Thymus (tissue), 11 donors: Measurements from ENCODE around the gene RABL6. TPM values are rescaled to one million over a fixed set of nuclear protein-coding genes. Genes with fewer than 3 reads are reported as not detected.
A peak's percentile ranks its signal among the peaks of the same experiment; 100 is the strongest.
"Not testable (repeated sequence)": the region's sequence is repeated elsewhere in the genome, so short reads cannot be mapped to it uniquely, and the experiment has no call there.

Experiments used
- DNase-seq, 9 donors: peaks; one replicate each; pipeline ENCODE4 v3.0.0-alpha.2; 2013; ENCODE audit warnings: low spot score in 9 of 9, low read depth in 6 of 9, missing footprints in 1 of 9
- H3K27ac ChIP-seq, 2 donors: one replicate each; pipeline ENCODE4 v1.5.1; 2013; ENCODE audit warnings: control low read depth in 1 of 2, low read depth in 1 of 2, low read length in 1 of 2, mild to moderate bottlenecking in 1 of 2, moderate library complexity in 1 of 2
- H3K27me3 ChIP-seq, 2 donors: one replicate each; pipeline ENCODE4 v1.5.1; 2013; ENCODE audit warnings: low read length in 1 of 2; ENCODE audit not compliant: control insufficient read depth in 2 of 2, insufficient read depth in 1 of 2
- H3K36me3 ChIP-seq, 2 donors: one replicate each; pipeline ENCODE4 v1.5.1; 2013; ENCODE audit warnings: low read length in 1 of 2, mild to moderate bottlenecking in 1 of 2, moderate library complexity in 1 of 2; ENCODE audit not compliant: control insufficient read depth in 2 of 2, insufficient read depth in 2 of 2
- H3K4me1 ChIP-seq, 2 donors: one replicate each; pipeline ENCODE4 v1.5.1; 2013; ENCODE audit warnings: low read length in 2 of 2; ENCODE audit not compliant: control insufficient read depth in 2 of 2, insufficient read depth in 2 of 2
- H3K4me3 ChIP-seq, 2 donors: one replicate each; pipeline ENCODE4 v1.5.1; 2013; ENCODE audit warnings: low read length in 2 of 2, control low read depth in 1 of 2, mild to moderate bottlenecking in 1 of 2
- H3K9me3 ChIP-seq, 2 donors: one replicate each; pipeline ENCODE4 v1.5.1; 2013; ENCODE audit warnings: low read length in 1 of 2, mild to moderate bottlenecking in 1 of 2; ENCODE audit not compliant: control insufficient read depth in 2 of 2, insufficient read depth in 1 of 2
- WGBS: extraction: QIAGEN DNeasy Blood & Tissue Kit; methylation state at CpG from one replicate; pipeline ENCODE4 v1.1.7; 2013; 5-methylcytosine and 5-hydroxymethylcytosine counted together
- polyA plus RNA-seq: library from polyadenylated mRNA; stranded (reverse); fragments of 200-250 nt; gene quantifications from one replicate; pipeline ENCODE4 v1.2.3, GENCODE V29; 2013
- total RNA-seq: library from RNA; stranded (reverse); fragments of 120-200 nt; gene quantifications from one replicate; pipeline ENCODE4 v1.2.4, GENCODE V29; 2013
- donor health status: healthy.

RABL6 gene
- total and polyA plus RNA-seq, 2 donors, result 43.4 to 55.1 TPM

GRCh38 chr9:136842380-136842948, 34.7 kb downstream of the RABL6 start, which contains the start of gene AJM1:
Gene AJM1 (plus strand): TSS chr9:136842478. CDS start chr9:136844415, 1,937 bp downstream.
- H3K4me3 ChIP-seq, result peak within 1 kb of the TSS; percentile 45 to 55
- H3K27ac ChIP-seq, result not testable (repeated sequence)

GRCh38 chr9:136843159-136843800, 35.5 kb downstream of the RABL6 start:
- peak overlapping the region in 1 of 2 donors; percentile 55 for H3K4me3 ChIP-seq
- H3K27ac ChIP-seq, H3K9me3 ChIP-seq, DNase-seq: not testable (repeated sequence)
- peaks cover 15 to 40% of the 10 kb centered on the region in 2 donors for H3K4me1 ChIP-seq
- H3K36me3 ChIP-seq, result peaks cover 21 to 29% of the 10 kb centered on the region in 2 donors
- WGBS, result 21% methylated on average over 21 of the region's 21 CpGs
- peaks cover 51 to 58% of the 10 kb centered on the region in 2 donors for H3K27me3 ChIP-seq

More at GRCh38 chr9:136842380-136842948, 34.7 kb downstream of the RABL6 start, which contains the start of gene AJM1:
- 1% methylated on average over 27 of the region's 27 CpGs for WGBS
- peaks cover 43 to 50% of the 10 kb centered on the region in 2 donors for H3K27me3 ChIP-seq
- H3K9me3 ChIP-seq, result not testable (repeated sequence)
- peak; percentile 49 to 88 (median 73) for DNase-seq
- H3K36me3 ChIP-seq, result peaks cover 26 to 37% of the 10 kb centered on the region in 2 donors
- peaks cover 9 to 31% of the 10 kb centered on the region in 2 donors for H3K4me1 ChIP-seq

- Histone ChIP-seq H3K27me3 (peaks cover 55 to 66% of the 10 kb centered on the region in 2 donors), H3K4me3 (peak overlapping the region in 1 of 2 donors; percentile 21), H3K4me1 (peaks cover 15 to 41% of the 10 kb centered on the region in 2 donors), H3K36me3 (peaks cover 18 to 22% of the 10 kb centered on the region in 2 donors)
- peak in 2 of 9 donors; percentile 33 to 42 for DNase-seq
- H3K9me3 ChIP-seq, H3K27ac ChIP-seq: not testable (repeated sequence)
- WGBS, result 9% methylated on average over 99 of the region's 99 CpGs
Observed at GRCh38 chr9:136843801-136844740, 36.3 kb downstream of the RABL6 start.

GRCh38 chr9:136844761-136845464, 37.2 kb downstream of the RABL6 start:
- Histone ChIP-seq H3K4me1 (peaks cover 17 to 45% of the 10 kb centered on the region in 2 donors), H3K4me3 (no peak overlapping the region), H3K27me3 (peaks cover 55 to 68% of the 10 kb centered on the region in 2 donors), H3K9me3 (peaks cover 2 to 7% of the 10 kb centered on the region in 2 donors), H3K27ac (no peak overlapping the region), H3K36me3 (peaks cover 9 to 13% of the 10 kb centered on the region in 2 donors)
- WGBS, result 16% methylated on average over 88 of the region's 88 CpGs
- no peak for DNase-seq

- H3K4me1 ChIP-seq, result peaks cover 18 to 50% of the 10 kb centered on the region in 2 donors
- H3K27me3 ChIP-seq, result peaks cover 55 to 71% of the 10 kb centered on the region in 2 donors
Observed at GRCh38 chr9:136845465-136846260, 37.9 kb downstream of the RABL6 start.

GRCh38 chr9:136846376-136847087, 38.8 kb downstream of the RABL6 start:
- H3K27me3 ChIP-seq, result peaks cover 55 to 71% of the 10 kb centered on the region in 2 donors
- H3K9me3 ChIP-seq, result peaks cover 2 to 7% of the 10 kb centered on the region in 2 donors
- peak overlapping the region in 1 of 2 donors; percentile 11 for H3K4me3 ChIP-seq
- 8% methylated on average over 98 of the region's 98 CpGs for WGBS
- DNase-seq, result no peak
- peaks cover 18 to 44% of the 10 kb centered on the region in 2 donors for H3K4me1 ChIP-seq
- H3K27ac ChIP-seq, result no peak overlapping the region
- H3K36me3 ChIP-seq, result peaks cover under 1 to 5% of the 10 kb centered on the region in 2 donors

More at GRCh38 chr9:136845465-136846260, 37.9 kb downstream of the RABL6 start:
- H3K36me3 ChIP-seq, result peaks cover 5 to 9% of the 10 kb centered on the region in 2 donors
- no peak overlapping the region for H3K27ac ChIP-seq
- WGBS, result 34% methylated on average over 102 of the region's 102 CpGs
- no peak overlapping the region for H3K4me3 ChIP-seq
- DNase-seq, result no peak
- peaks cover 2 to 7% of the 10 kb centered on the region in 2 donors for H3K9me3 ChIP-seq

GRCh38 chr9:136847088-136847825, 39.5 kb downstream of the RABL6 start:
- peaks cover 55 to 68% of the 10 kb centered on the region in 2 donors for H3K27me3 ChIP-seq
- 6% methylated on average over 75 of the region's 75 CpGs for WGBS
- DNase-seq, result peak in 1 of 9 donors; percentile 27
- peak overlapping the region in 1 of 2 donors; percentile 85 for H3K4me3 ChIP-seq
- peak overlapping the region in 1 of 2 donors; percentile 24 for H3K27ac ChIP-seq
- H3K36me3 ChIP-seq, result peaks cover 0 to 5% of the 10 kb centered on the region in 2 donors
- peaks cover 2 to 7% of the 10 kb centered on the region in 2 donors for H3K9me3 ChIP-seq
- peaks cover 18 to 37% of the 10 kb centered on the region in 2 donors for H3K4me1 ChIP-seq
